CD14-positive monocyte (primary cell): ENCODE data around the gene PTPRU. TPM values are rescaled to one million over a fixed set of nuclear protein-coding genes. Genes with fewer than 3 reads are reported as not detected.

Source experiments
- DNase-seq, 3 donors: peaks; one replicate each; pipeline ENCODE4 v3.0.0-alpha.2; 2011 to 2022
- H2AFZ ChIP-seq: 2 replicates; pipeline ENCODE4 v1.6.0; 2012; ENCODE audit warnings: mild to moderate bottlenecking, low read depth, low read length, inconsistent platforms; ENCODE audit not compliant: insufficient read depth, poor library complexity, severe bottlenecking
- H3K27ac ChIP-seq, 2 donors: 1 replicate in 1 of 2; 2 replicates in 1 of 2; pipeline ENCODE4 v1.5.1; 2012 to 2013; ENCODE audit warnings: low read length in 2 of 2, control low read depth in 1 of 2, inconsistent platforms in 1 of 2, low read depth in 1 of 2, mild to moderate bottlenecking in 1 of 2
- H3K27me3 ChIP-seq, 2 donors: one replicate each; pipeline versions ENCODE4 v1.6.0 to v1.6.1; 2011 to 2013; ENCODE audit warnings: low read length in 2 of 2; ENCODE audit not compliant: control insufficient read depth in 2 of 2, insufficient read depth in 2 of 2
- H3K36me3 ChIP-seq, 2 donors: replicated peaks in 1 of 2; 1 replicate in 1 of 2; 2 replicates in 1 of 2; pipeline versions ENCODE4 v1.5.1 to v1.6.1; 2012 to 2013; ENCODE audit warnings: low read length in 2 of 2, control low read depth in 1 of 2, inconsistent platforms in 1 of 2, mild to moderate bottlenecking in 1 of 2; ENCODE audit not compliant: insufficient read depth in 2 of 2, control insufficient read depth in 1 of 2
- H3K4me1 ChIP-seq, 2 donors: 1 replicate in 1 of 2; 2 replicates in 1 of 2; pipeline versions ENCODE4 v1.5.1 to v1.6.1; 2012 to 2013; ENCODE audit warnings: low read length in 2 of 2, control low read depth in 1 of 2, inconsistent platforms in 1 of 2, mild to moderate bottlenecking in 1 of 2, moderate library complexity in 1 of 2; ENCODE audit not compliant: insufficient read depth in 2 of 2, control insufficient read depth in 1 of 2
- H3K4me2 ChIP-seq: replicated peaks from 2 replicates; pipeline ENCODE3; 2012; ENCODE audit warnings: low read length, moderate library complexity, mild to moderate bottlenecking; ENCODE audit not compliant: poor library complexity, severe bottlenecking; ENCODE audit errors: extremely low read depth
- H3K4me3 ChIP-seq, 3 experiments: fragments of 200-600 bp in 1 of 3; sonication (generic) in 1 of 3; replicated peaks in 1 of 3; 1 replicate in 2 of 3; 2 replicates in 1 of 3; pipeline ENCODE4 v1.5.1; 2011 to 2013; ENCODE audit warnings: low read length in 3 of 3, mild to moderate bottlenecking in 3 of 3, control low read depth in 2 of 3, low read depth in 2 of 3, inconsistent platforms in 1 of 3, moderate library complexity in 1 of 3
- H3K79me2 ChIP-seq: 2 replicates; pipeline ENCODE4 v1.6.0; 2012; ENCODE audit warnings: mild to moderate bottlenecking, control low read depth, inconsistent platforms, low read length, moderate library complexity; ENCODE audit not compliant: insufficient read depth
- H3K9ac ChIP-seq: 2 replicates; pipeline ENCODE4 v1.6.0; 2017; ENCODE audit warnings: low read length, mild to moderate bottlenecking; ENCODE audit not compliant: insufficient read depth, poor library complexity, severe bottlenecking
- H3K9me3 ChIP-seq, 2 donors: replicated peaks in 1 of 2; 1 replicate in 1 of 2; 2 replicates in 1 of 2; pipeline versions ENCODE4 v1.5.1 to v1.6.1; 2012 to 2013; ENCODE audit warnings: low read length in 2 of 2, control low read depth in 1 of 2; ENCODE audit not compliant: control insufficient read depth in 1 of 2, insufficient read depth in 1 of 2
- H4K20me1 ChIP-seq: 2 replicates; pipeline ENCODE4 v1.6.0; 2012; ENCODE audit warnings: mild to moderate bottlenecking, low read length, control low read depth, moderate library complexity; ENCODE audit not compliant: insufficient read depth
- H3K27ac Mint-ChIP-seq, 7 donors: one replicate each; pipeline ENCODE4 v1.8.0; 2020; ENCODE audit warnings: mild to moderate bottlenecking in 7 of 7, mixed read lengths in 7 of 7, moderate library complexity in 6 of 7, inconsistent platforms in 2 of 7
- H3K27me3 Mint-ChIP-seq, 3 donors: one replicate each; pipeline ENCODE4 v1.8.0; 2021 to 2022; ENCODE audit warnings: low read depth in 3 of 3, mild to moderate bottlenecking in 3 of 3, mixed read lengths in 3 of 3, moderate library complexity in 3 of 3, inconsistent platforms in 1 of 3
- H3K36me3 Mint-ChIP-seq, 2 donors: one replicate each; pipeline ENCODE4 v1.8.0; 2020; ENCODE audit warnings: mixed read lengths in 2 of 2, inconsistent platforms in 1 of 2, mild to moderate bottlenecking in 1 of 2
- H3K4me1 Mint-ChIP-seq: one replicate; pipeline ENCODE4 v1.8.0; 2020; ENCODE audit warnings: mild to moderate bottlenecking, mixed read lengths
- H3K4me3 Mint-ChIP-seq, 2 donors: one replicate each; pipeline ENCODE4 v1.8.0; 2020; ENCODE audit warnings: mild to moderate bottlenecking in 2 of 2, mixed read lengths in 2 of 2, moderate library complexity in 1 of 2
- H3K9me3 Mint-ChIP-seq, 7 donors: one replicate each; pipeline ENCODE4 v1.8.0; 2020 to 2022; ENCODE audit warnings: mixed read lengths in 7 of 7, mild to moderate bottlenecking in 6 of 7, moderate library complexity in 6 of 7, inconsistent platforms in 2 of 7
- WGBS: methylation state at CpG from one replicate; pipeline ENCODE4 v1.1.5; 2013; ENCODE audit warnings: missing lambda C conversion rate; ENCODE audit not compliant: insufficient coverage; 5-methylcytosine and 5-hydroxymethylcytosine counted together
- intact Hi-C, 2 donors: fragments of 100-400 bp; cut with micrococcal nuclease; formaldehyde crosslinking; loops; one replicate each; pipeline versions ENCODE4 v1.15.0 to v1.15.1; 2023
- polyA plus RNA-seq, 3 donors: library from polyadenylated mRNA; depleted of rRNA in 1 of 3; unstranded in 2 of 3; stranded (reverse) in 1 of 3; fragments of 300-500 nt in 2 of 3; fragments of >200 nt in 1 of 3; fragmentation: Illumina TruSeq in 2 of 3; gene quantifications; 1 replicate in 2 of 3; 2 replicates in 1 of 3; pipeline ENCODE4 v1.2.3, GENCODE V29; 2012 to 2021
- TF ChIP-seq, protein P1 (sequence below): fragments of 200-600 bp; IDR thresholded peaks from one replicate; pipeline ENCODE4 v1.8.0; 2022; ENCODE audit warnings: antibody characterized with exemption, mild to moderate bottlenecking

Gene PTPRU
- polyA plus RNA-seq, 3 donors, result 0.42 to 1.4 TPM; not detected in 1

DNA sequence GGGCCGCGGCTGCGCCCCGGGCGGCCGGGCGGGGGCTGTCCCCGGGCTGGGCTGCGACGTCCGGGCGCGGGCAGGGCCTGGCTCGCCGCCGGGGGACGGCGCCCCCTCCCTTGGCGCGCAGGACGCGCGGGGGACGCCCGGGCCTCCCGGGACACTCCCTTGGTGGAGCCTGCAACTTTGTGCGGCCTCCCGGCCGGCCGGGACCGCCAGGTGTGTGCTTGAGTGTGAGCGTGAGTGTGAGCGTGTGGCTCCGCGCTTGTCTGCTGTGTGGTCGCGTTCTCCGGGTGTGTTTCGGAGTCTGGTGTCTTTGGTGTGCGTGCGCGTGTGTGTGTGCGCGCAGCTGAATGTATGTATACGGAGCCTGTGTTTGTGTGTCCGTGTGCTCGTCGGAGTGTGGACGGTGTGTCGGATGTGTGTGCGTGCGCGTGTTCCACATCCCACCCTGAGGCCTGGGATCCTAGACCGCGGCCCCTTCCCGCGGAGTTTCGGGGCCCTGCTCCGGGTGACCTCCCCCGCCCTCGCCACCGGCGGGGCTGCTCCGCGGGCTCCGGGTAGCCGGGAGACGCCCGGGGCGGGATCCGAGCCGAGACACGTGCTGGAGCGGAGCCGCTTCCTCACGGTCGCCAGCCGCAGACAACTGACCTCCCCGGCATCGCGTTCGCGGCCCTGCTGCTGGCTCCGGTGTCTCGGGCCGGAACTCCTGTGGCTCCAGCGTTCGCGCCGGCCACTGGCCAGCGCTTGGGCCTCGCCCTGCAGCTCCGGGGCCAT is 1.7 kb downstream of the PTPRU start:
- under 1% methylated on average over 91 of the region's 93 CpGs for WGBS
- H4K20me1 ChIP-seq, result peaks cover 4% of the 10 kb centered on the region
- peak overlapping the region; percentile 1 to 67 (median 24) for H3K4me3 ChIP-seq
- peak overlapping the region in 2 of 7 donors; percentile 45 to 84 for H3K27ac Mint-ChIP-seq
- no peak overlapping the region for H3K27ac ChIP-seq
- TF ChIP-seq, protein P1, sequence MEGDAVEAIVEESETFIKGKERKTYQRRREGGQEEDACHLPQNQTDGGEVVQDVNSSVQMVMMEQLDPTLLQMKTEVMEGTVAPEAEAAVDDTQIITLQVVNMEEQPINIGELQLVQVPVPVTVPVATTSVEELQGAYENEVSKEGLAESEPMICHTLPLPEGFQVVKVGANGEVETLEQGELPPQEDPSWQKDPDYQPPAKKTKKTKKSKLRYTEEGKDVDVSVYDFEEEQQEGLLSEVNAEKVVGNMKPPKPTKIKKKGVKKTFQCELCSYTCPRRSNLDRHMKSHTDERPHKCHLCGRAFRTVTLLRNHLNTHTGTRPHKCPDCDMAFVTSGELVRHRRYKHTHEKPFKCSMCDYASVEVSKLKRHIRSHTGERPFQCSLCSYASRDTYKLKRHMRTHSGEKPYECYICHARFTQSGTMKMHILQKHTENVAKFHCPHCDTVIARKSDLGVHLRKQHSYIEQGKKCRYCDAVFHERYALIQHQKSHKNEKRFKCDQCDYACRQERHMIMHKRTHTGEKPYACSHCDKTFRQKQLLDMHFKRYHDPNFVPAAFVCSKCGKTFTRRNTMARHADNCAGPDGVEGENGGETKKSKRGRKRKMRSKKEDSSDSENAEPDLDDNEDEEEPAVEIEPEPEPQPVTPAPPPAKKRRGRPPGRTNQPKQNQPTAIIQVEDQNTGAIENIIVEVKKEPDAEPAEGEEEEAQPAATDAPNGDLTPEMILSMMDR, result no peak
- DNase-seq, result peak; percentile 12 to 30 (median 13)
- H3K36me3 Mint-ChIP-seq, result peaks cover 6 to 14% of the 10 kb centered on the region in 2 donors
- H3K4me3 Mint-ChIP-seq, result peak overlapping the region; percentile 79 to 95
- H3K9ac ChIP-seq, result no peak overlapping the region
- peaks cover 26 to 64% of the 10 kb centered on the region in 2 donors for H3K27me3 ChIP-seq
- H3K27me3 Mint-ChIP-seq, result peaks cover 57 to 78% (median 58%) of the 10 kb centered on the region in 3 donors
- intact Hi-C loops, result loop anchor here (5.0 kb wide), 3 partner anchors 614 to 1469 kb away; no protein-coding TSS in a partner anchor
- H3K4me1 Mint-ChIP-seq, result peaks cover 25% of the 10 kb centered on the region
- peak overlapping the region; percentile 67 for H3K4me2 ChIP-seq
- peaks cover 22 to 27% of the 10 kb centered on the region in 2 donors for H3K4me1 ChIP-seq
- peaks cover 0 to 15% of the 10 kb centered on the region in 2 donors for H3K9me3 ChIP-seq
- no peaks in the 10 kb centered on the region for H3K36me3 ChIP-seq
- H2AFZ ChIP-seq, result peak overlapping the region; percentile 64
- H3K79me2 ChIP-seq, result no peaks in the 10 kb centered on the region
- H3K9me3 Mint-ChIP-seq, result peaks cover 0 to 19% (median 7%) of the 10 kb centered on the region in 7 donors

DNA sequence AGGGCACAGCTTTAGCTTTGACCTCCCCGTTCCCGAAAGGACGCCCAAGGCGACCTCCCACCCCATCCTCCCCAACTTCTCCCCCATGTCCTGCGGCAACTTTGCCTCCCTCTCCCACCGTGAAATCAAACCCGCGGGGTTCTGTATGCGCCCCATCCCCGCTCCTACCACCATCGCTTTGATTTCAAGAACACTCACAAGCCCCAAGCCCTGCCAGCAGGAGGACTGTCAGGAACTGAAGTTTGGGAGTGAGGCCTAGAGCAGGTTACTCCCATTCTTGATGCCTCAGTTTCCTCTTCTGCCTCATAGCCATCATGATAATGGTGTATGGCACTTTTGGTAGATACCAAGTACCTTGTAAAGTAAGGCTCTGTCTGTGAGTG is 2.3 kb downstream of the PTPRU start:
- intact Hi-C loops, result loop anchor here (5.0 kb wide), 3 partner anchors 614 to 1469 kb away; no protein-coding TSS in a partner anchor
- H3K27me3 ChIP-seq, result peaks cover 26 to 66% of the 10 kb centered on the region in 2 donors
- peak overlapping the region in 1 of 3 experiments; percentile 67 for H3K4me3 ChIP-seq
- peak overlapping the region; percentile 67 for H3K4me2 ChIP-seq
- Mint-ChIP-seq H3K4me1 (peaks cover 25% of the 10 kb centered on the region), H3K27me3 (peaks cover 57 to 77% (median 57%) of the 10 kb centered on the region in 3 donors), H3K36me3 (peaks cover 6 to 14% of the 10 kb centered on the region in 2 donors), H3K9me3 (peaks cover 0 to 19% (median 7%) of the 10 kb centered on the region in 7 donors), H3K4me3 (peak overlapping the region; percentile 79 to 85), H3K27ac (peak overlapping the region in 1 of 7 donors; percentile 18)
- 11% methylated on average over 5 of the region's 11 CpGs for WGBS
- H2AFZ ChIP-seq, result peak overlapping the region; percentile 64
- H3K9me3 ChIP-seq, result peaks cover 0 to 15% of the 10 kb centered on the region in 2 donors
- no peak overlapping the region for H3K9ac ChIP-seq
- no peaks in the 10 kb centered on the region for H3K79me2 ChIP-seq
- no peaks in the 10 kb centered on the region for H3K36me3 ChIP-seq
- no peak for DNase-seq
- peaks cover 4% of the 10 kb centered on the region for H4K20me1 ChIP-seq
- peaks cover 22 to 27% of the 10 kb centered on the region in 2 donors for H3K4me1 ChIP-seq
- no peak overlapping the region for H3K27ac ChIP-seq
- TF ChIP-seq, protein P1, result no peak
